Measurements from ENCODE around the gene ERC2. TPM values are rescaled to one million over a fixed set of nuclear protein-coding genes. Genes with fewer than 3 reads are reported as not detected.

ERC2 gene
- total and polyA plus RNA-seq, 2 of the 8 experiments (the other 6 are each of a cell fraction or from before 2014, with no cell fraction given): 16.4 to 22.8 TPM

GRCh38 chr3:56422316-56422715 lies 46.0 kb downstream of the ERC2 start:
- H2AK5ac ChIP-seq (ENCODE audit: low read depth, low read length): no peak overlapping the region
- no peaks in the 10 kb centered on the region for H4K20me1 ChIP-seq (replicated peaks in 1 of 2; ENCODE audit: control insufficient read depth in 1 of 2, insufficient read depth in 2 of 2, low read length in 2 of 2)
- H2BK5ac ChIP-seq (ENCODE audit: low read depth, low read length): no peak overlapping the region
- DNase-seq (ENCODE audit: low read depth in 1 of 2, low spot score in 2 of 2) (no peak), FAIRE-seq (peak; percentile 24)
- WGBS, 2 experiments (ENCODE audit: extremely low coverage in 1 of 2, insufficient coverage in 1 of 2, insufficient read length in 1 of 2, insufficient replicate concordance in 2 of 2, low coverage in 1 of 2, low lambda C conversion rate in 2 of 2, missing lambda C conversion rate in 1 of 2): 51% methylated on average over 2 of the region's 2 CpGs; no CpG with 5 or more reads in 1 of the 2 experiments
- H3K9me3 ChIP-seq (ENCODE audit: insufficient read depth in 2 of 2, low read depth in 1 of 2, low read length in 1 of 2): no peaks in the 10 kb centered on the region
- ChIA-PET CTCF (ENCODE audit: partially characterized antibody) (interaction anchor here (0.8 to 4.1 kb wide), 8 partner anchors 9 to 83 kb away, joined by 3 to 17 read pairs (median 4); no protein-coding TSS in a partner anchor), POLR2A (ENCODE audit: partially characterized antibody) (no interaction called here)
- no peak overlapping the region for H2BK20ac ChIP-seq (ENCODE audit: low read length)
- no peak overlapping the region for H3K4ac ChIP-seq (replicated peaks; ENCODE audit: insufficient read length, low read depth, low read length)
- H3K14ac ChIP-seq (ENCODE audit: insufficient read length): no peak overlapping the region
- H3K79me1 ChIP-seq (ENCODE audit: low read depth, low read length): no peaks in the 10 kb centered on the region
- no peak overlapping the region for H4K5ac ChIP-seq (ENCODE audit: insufficient read length, low read depth, low read length)
- TF ChIP-seq CEBPB (IDR thresholded peaks at IDR 0.05; ENCODE audit: low read depth, low read length) (no peak), RAD21 (IDR thresholded peaks at IDR 0.05 in 1 of 2, conservative IDR thresholded peaks at IDR 0.05 in 1 of 2; ENCODE audit: low read depth in 2 of 2, low read length in 2 of 2) (peak; percentile 14 to 17; a peak in 2 of 4 replicates)
- H4K8ac ChIP-seq (ENCODE audit: extremely low read depth, insufficient read depth, low read length): no peak overlapping the region
- H4K91ac ChIP-seq (replicated peaks; ENCODE audit: insufficient read length, low read length): no peak overlapping the region
- H3K4me3 ChIP-seq (ENCODE audit: extremely low read depth in 1 of 4, insufficient read depth in 2 of 4, low read depth in 3 of 4, low read length in 4 of 4): no peak overlapping the region
- peaks cover 0 to 2% (median 0%) of the 10 kb centered on the region in 4 experiments; a peak in 3 of 8 replicates for H3K36me3 ChIP-seq (ENCODE audit: control insufficient read depth in 2 of 4, insufficient read depth in 4 of 4, low read length in 3 of 4)
- no peak overlapping the region for H2BK15ac ChIP-seq (ENCODE audit: low read length)
- no peaks in the 10 kb centered on the region for H3K23me2 ChIP-seq (ENCODE audit: low read depth, low read length)
- no peak overlapping the region for H3K4me2 ChIP-seq (ENCODE audit: insufficient read depth in 1 of 2, low read depth in 2 of 2, low read length in 2 of 2)
- H2BK12ac ChIP-seq (ENCODE audit: low read depth, low read length): no peak overlapping the region
- H3K4me1 ChIP-seq (replicated peaks in 1 of 4; ENCODE audit: control insufficient read depth in 3 of 4, insufficient read depth in 4 of 4, low read length in 3 of 4): peaks cover 0 to 9% (median 0%) of the 10 kb centered on the region in 4 experiments; a peak in 1 of 7 replicates
- no peak overlapping the region for H3K23ac ChIP-seq (ENCODE audit: insufficient read length)
- H2BK120ac ChIP-seq (replicated peaks; ENCODE audit: low read depth, low read length): no peak overlapping the region
- H3K9ac ChIP-seq (replicated peaks in 1 of 4; ENCODE audit: extremely low read depth in 1 of 4, low read depth in 3 of 4, low read length in 3 of 4): no peak overlapping the region
- no peak overlapping the region for H3K18ac ChIP-seq (ENCODE audit: extremely low read depth, low read length)
- H3K56ac ChIP-seq (replicated peaks; ENCODE audit: insufficient read length, low read depth, low read length): no peak overlapping the region
- no peak overlapping the region for H3K27ac ChIP-seq (ENCODE audit: low read depth, low read length)
- H2AFZ ChIP-seq (ENCODE audit: low read length): no peak overlapping the region
- no peaks in the 10 kb centered on the region for H3K27me3 ChIP-seq (replicated peaks in 1 of 4; ENCODE audit: control insufficient read depth in 3 of 4, extremely low read depth in 1 of 4, insufficient read depth in 3 of 4, low read length in 3 of 4)
- no peaks in the 10 kb centered on the region for H3K79me2 ChIP-seq (ENCODE audit: control insufficient read depth in 1 of 2, insufficient read depth in 2 of 2, low read length in 2 of 2)

All from H1 (cell line).